NCI-H2107 treated with DMSO at 0.1 percent for 48 hours (cell line): ENCODE results near the gene JAG2.

Experiments
- DNase-seq: peaks from one replicate; lab custom pipeline; 2025; ENCODE audit not compliant: unreplicated experiment; lab: John Stamatoyannopoulos, UW

JAG2 gene

DNA sequence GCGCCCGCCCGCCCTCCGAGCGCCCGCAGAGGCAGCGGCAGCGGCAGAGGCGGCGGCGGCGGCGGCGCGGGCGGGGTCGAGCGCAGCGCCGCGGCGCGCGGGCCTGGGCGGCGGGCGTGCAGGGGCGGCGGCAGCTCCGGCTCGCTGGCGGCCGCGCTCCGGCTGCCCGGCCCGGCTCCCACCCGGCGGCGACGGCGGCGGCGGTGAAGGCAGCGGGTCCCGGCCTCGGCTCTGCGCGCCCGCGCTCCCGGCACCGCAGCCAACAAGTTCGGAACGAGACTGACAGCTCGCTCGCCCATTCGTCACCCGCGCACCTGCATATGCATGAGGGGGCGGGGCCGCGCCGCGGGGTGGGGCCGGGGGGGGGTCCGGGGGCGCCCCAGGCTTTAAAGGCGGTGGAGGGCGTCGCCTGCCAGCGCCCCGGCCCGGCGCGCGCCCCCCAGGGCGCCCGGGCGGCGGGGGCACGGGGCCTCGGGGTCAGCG lies at the start of gene JAG2:
Gene JAG2 (minus strand): TSS at position 281 of the 483 bp plus-strand sequence. CDS start 356 bp downstream, outside the sequence.
- peak; percentile 43 for DNase-seq

DNA sequence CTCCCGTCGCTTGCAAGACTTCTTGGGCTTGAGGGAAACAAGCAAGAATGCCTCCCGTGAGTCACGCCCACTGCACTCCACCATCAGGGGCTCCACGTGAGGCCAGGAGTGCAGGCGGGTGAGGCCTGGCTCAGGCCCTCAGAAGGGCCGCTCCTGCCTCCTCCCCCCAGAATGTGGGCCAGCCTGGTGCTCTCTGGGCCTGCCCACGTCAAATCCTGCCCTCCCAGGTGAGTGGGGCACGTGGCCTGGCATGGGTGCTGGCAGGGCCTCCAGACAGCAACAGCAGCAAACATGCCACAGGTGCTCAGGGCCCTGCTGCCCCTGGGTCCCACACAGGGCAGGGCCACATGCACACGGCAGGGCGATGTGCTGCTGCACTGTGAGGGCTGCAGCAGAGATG lies 49.2 kb upstream of the JAG2 start:
- no peak for DNase-seq

DNA sequence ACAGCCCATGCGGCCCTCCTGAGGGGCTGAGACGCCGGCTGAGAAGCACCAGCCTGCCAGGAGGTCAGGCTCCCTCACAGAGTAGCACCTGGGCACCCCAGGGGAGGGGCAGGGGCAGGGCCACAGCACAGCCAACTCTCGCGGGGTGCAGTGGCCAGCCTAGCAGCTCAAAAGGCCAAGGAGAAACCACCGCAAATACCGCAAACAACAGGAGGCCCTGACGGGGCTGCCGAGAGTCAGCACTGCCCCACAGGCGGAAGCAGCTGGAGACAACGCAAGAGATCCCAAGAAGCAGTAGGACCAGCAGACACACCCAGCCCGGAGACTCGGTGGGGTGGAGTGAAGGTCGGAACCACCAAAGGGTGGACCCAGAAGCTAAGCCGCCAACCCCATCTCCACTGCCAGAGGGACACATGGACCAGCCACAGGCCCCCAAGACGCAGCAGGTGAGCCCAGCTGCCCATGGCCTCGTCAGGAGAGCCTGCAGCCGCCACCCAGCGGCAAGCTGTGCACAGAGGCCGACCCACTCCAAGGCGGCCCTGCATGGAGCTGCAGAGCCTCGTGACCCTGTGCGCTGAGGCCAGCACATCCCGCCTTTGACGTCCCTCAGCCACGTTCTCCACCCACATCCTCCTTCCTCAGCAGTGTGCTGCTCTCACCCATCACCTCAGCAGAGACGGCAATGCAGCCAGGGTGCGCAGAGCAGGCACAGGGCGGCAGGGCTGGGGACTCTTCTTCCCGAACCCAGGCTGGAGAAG lies 48.1 kb upstream of the JAG2 start:
- DNase-seq = no peak

DNA sequence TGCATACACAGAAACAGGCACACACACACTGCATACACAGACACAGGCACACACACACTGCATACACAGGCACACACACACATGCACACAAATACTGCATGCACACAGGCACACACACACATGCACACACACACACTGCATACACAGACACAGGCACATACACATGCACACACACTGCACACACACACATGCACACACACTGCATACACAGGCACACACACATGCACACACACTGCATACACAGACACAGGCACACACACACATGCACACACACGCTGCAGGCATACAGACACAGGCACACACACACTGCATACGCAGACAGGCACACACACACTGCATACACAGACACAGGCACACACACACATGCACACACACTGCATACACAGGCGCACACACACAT lies 47.0 kb upstream of the JAG2 start:
- no peak for DNase-seq

DNA sequence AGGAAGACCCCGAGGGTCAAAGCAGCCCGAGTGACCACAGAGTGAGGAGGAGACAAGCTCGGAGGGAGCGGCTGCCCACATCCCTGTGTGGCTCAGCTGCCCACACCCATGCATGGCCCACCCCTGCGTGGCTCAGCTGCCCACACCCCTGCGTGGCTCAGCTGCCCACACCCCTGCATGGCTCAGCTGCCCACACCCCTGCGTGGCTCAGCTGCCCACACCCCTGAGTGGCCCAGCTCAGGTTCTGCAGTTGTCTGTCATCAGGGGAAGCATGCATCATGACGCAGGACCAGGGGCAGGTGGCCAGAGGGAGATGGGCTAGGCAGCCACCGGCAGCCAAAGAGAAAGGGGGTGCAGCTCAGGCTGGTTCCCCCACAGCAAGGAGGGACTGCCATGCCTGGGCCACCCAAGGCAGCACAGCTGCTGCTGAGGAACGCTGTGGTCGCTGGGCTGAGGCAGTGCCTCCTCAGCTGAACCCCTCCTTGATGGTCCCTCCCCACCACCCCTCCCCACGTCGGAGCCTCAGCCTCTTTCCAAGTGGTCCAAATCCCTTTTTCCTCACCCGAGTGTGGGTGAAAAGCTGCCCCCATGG lies 45.8 kb upstream of the JAG2 start:
- DNase-seq = no peak

DNA sequence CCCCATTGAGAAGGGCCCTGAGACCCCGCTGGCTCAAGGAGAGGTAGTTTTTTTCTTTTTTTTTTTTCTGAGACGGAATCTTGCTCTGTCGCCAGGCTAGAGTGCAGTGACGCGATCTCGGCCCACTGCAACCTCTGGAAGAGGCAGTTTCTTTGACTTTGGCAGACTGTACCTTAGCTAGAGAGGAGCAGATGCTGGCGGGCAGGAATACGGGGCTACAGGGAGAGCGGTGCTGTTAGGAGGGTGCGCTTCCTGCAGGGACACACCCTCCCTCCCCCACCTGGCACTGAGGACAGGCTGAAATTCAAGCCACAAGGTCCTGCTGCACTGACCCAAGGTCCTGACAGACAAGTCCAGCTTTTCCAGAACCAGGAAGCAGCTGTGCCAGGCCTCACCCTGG lies 44.8 kb upstream of the JAG2 start:
- peak; percentile 65 for DNase-seq

DNA sequence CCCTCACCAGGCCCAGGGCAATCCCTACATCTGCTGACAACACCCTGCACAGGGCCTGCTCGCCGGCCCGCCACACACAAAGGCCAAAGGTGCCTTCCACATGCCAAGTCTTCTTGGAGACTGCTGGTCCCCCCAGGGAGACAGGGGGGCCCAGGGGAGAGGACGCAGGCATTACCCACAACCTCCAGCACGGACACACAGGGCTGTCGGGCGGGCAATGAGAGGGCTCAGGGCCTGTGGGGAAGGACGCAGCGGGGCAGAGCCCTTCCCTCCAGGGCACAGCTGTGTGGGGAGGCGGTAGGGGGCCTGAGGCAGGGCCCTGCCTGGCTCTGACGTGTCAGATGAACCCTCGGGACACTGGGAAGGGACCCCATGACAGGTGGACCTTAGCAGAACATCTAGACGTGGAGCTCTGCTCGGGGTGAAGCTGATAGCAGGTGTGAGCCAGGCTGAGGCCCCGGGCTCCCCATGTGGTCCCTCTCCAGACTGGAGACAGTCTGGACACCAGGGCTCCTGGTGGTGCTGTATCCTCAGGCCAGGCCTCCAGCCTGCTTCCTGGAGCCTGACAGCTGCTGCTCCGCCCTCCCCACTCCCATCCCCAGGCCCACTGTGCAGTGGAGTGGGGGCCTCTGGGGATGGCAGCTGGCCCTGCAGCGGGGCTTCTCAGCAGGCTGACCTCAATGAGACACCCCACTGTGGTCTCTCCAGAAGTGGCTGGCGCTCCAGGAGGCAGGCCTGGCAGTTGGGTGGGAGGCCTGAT lies 44.1 kb upstream of the JAG2 start:
- DNase-seq = peak; percentile 65

DNA sequence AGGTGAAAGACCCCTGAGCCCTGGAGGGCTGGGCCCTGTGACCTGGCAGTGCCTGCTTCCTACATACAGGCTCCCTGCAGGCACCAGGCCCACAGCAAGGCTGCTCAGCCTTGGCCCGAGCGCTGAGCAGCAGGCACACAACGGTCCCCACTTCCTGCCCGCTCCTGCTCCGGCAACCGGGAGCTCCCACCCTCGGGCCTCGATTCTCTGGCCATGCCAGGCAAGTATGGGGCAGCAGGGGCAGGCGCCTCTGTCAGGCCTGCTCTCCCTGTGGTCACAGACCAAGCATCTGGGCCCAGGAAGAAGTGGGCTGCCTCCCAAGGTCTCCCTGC lies 43.1 kb upstream of the JAG2 start:
- no peak for DNase-seq

DNA sequence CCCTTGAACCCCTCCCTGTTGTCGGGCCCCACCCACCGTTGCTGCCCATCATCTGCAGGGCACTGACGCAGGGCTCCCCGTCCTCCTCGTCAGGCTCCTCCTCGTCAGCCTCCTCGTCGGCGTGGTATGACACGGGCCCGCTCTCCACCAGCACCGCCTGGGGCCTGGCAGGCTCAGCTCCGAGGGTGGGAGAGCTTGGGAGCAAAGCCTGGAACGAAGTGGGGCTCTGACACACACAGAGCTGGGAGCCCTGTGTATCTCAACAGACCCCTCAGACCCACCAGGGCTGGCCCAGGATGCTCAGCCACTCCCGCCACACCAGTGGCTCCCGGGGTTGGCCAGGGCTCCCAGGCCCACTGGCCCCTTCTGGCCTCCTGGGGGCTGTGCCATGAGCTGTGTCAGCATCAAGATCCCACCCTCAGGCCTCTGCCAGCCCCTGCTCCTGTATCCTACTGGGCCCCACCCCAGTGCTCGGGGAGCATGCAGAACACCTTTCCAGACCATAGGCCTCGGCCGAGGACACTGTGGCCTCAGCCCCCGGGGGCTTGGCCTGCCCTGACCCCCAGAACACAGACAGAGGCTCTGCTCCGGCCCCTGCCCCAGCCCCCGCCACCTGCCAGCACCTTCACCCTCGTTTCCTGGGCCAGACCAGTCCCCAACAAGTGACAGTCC lies 42.6 kb upstream of the JAG2 start:
- DNase-seq = no peak

DNA sequence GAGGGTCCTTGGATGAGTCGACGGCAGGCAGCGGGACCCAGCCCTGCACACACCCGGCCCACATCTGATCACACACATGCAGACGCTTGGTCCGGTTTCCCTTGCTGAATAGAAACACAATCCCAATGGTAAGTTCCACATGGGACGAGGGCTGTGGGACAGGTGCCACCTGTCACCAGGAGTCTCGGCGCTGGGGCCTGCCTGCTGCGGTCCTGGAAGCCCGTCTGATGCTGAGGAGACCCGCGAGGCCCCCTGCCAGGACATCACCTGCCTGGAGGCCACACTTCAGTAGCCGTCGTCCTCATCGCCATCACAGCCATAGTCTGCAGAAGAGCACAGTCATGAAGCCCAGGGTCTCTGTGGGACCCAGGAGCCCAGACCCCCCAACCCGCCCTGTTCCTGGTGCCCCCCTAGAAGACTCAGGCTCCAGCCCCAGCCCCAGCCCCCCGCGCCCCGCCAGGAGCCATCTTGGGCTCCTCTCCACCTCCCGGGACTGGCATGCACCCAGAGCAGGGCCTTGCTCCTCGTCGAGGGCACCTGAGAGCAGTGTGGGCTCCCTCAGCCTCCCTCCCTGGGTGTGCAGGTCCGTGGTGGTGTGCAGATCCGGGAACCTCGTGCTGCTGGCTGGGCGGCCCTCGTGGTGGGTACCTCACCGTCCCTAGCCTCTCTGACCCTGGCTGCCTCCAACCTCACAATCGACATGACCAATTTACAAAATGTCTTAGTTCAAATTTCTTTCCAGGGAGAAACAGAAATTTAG lies 41.9 kb upstream of the JAG2 start:
- no peak for DNase-seq

DNA sequence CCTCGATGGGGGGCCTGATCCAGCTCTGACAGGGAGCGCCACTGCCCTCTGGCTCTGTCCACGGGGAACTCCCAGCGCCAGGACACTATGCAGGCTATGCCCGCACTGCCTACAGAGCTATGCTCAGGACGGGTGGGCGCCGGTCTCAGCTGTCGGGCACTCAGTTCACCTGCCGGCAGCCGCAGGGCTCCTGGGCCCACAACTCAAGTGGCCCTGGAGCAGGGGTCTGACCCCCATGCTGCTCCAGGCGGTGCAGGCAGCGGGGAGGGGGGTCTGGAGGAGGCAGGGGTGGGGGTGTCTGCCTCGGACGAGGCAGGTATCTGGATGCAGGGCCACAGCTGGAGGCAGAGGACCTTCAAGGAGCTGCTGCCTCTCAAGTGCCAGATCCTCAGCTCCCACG lies 41.1 kb upstream of the JAG2 start:
- no peak for DNase-seq

DNA sequence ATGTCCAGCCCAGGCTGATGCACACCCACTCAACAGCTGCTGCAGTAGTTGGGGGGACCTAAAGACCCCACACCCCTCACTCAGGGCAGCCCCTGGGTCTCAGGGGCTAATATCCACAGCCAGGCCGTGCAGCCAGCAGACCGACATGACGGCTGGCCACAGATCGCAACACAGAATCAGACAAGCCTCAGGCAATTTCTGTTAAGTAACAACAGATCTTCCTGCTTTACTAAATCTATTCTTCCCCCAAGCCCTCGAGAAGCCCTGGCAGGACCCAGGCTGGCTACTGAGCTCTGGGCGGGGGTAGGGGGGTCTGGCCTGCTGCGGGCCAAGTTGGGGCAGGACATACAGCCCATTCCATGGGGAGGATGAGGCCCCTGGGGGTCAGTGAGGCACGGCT lies 40.5 kb upstream of the JAG2 start:
- DNase-seq = no peak

DNA sequence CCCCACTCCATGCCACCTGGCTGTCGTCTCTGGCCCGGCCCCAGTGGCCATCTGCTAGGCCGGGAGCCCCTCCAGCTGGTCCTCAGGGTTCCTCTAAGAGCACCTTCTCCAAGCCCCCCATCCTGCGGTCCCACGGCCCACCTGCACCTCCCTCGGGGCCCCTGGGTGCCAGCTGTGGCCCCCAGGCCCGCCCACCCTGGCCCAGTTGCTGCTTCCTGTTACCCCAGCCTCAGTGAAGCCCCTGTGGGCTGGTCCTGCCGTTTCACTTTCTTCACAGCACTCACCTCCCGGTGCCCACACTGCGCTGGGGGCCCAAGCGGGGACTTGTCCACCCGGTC lies 40.1 kb upstream of the JAG2 start:
- no peak for DNase-seq

DNA sequence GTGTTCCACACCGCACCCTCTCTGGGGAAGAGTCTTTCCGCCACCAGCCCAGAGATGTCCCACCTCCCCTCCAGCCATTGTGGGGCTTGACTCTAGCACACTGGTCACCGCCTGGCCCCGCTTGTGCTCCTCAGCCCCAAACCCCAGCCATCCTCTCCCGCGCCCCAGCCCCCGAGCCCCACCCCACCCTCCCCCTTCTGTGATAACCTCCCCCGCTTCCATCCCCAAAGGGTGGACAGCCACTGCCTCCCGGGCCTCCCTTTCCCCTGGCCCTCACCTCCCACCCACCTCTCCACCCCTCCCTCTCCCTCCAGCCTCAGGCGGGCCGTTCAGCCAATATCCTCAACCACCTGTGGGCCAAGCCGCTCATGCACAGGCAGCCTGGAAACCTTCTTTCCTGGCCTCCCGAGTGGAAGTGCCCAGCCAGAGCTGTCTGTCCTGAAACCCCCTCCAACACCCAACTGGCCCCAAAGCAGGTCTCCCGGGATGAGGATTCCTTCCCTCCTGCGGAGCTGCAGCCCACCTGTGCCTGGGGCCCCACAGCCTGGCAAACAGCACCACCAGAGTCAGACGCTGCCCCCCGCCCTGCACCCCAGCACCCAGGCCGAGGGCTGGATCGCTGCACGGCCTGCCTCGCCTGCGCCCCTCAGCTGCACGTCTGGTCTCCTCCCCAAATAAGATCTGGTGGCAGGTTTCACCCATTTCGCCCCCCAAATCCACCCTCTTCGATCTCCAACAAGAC lies 39.6 kb upstream of the JAG2 start:
- no peak for DNase-seq

DNA sequence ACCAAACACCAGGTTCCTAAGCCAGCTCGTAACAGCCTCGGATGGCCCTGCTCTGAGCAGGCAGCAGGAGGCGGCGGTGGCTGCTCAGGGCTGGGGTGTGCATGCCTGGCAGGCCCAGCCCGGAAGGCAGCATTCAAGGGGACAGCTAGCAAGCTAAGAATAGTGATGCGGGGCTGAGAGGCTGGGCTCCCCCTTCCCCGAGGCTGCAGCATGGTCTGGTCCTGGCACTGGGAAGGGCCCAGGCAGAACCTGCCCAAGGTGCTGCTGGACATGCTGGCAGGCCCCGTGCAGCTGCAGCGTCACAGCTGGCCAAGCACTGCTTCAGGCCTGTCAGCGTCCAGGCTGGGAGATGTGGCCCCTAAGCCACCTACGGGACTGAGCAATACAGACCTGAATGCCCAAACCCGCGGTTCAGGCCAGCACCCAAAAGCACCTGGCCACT lies 38.9 kb upstream of the JAG2 start:
- no peak for DNase-seq

DNA sequence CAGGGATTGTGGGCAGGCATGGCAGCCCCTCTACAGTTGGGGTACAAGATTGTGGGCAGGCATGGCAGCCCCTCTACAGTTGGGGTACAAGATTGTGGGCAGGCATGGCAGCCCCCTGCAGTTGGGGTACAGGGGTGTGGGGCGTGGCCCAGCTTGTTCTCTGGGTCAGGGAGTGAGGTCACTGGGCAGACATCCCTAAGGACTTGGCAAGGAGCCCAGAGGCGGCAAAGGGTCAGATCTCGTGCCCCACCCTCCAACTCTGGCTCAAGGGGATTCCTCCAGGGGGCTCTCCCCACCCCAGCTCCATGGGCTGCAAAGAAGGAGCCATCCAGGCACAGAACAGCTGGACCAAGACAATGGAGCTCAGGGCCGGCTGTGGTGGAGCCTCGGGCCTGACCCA lies 38.3 kb upstream of the JAG2 start:
- no peak for DNase-seq

DNA sequence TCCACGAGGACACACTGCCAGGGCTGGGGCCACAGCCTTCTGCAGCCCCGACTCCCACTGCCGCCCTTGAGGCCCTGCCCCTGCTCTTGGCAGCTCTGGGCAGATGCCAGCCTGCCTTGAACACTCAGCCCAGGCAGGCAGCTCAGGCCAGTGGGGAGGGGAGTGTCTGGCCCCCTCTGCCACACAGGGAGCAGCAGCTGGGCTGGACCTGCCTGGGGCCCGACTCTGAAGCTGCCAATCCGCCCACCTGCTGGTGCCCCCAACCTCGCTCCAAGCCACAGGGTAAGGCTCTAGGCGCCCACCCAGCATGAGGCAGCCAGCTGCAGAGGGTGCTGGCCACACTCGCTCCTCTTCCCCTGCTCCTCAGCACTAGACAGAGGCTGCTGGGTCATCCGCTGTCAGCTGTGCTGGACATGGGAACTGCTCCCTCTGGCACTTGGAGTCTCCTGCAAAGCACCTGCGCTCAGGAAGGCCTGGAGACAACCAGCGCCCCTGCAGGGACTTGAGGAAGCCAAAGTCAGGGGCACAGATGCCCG lies 37.2 kb upstream of the JAG2 start:
- no peak for DNase-seq

DNA sequence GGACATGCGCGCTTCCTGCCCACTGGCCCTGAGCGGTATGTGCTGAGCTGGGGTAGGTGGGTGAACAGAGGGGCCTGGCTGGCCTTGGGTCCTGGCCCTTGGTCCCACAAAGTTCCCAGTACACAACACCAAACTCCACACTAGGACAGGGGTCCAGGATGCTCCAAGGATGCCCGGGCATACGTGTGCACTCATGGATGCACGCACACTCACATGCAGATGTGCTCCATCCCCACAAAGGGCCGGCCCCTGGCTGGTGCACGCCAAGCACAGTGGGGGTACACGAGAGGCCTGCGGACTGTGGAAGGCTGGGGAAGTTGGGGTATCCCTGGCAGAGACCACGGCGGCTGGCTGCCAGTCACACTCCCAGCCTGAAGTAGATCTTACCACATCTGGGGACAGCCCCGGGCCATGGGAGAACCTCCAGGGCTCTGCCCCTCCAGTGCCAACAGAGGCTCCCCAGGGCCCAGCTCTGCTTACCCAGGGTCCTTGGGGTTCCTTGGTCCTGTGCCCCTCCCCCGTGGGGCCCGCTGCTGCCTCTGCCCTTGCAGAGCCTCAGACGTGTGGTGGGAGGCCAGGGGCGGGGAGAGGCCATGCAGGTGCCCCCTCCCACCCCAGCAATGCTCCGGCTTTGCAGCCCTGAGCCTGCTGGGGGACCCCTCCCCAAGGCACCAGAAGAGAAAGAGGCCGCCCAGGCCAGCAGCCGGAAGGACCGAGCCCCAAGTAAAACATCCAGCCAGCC lies 36.5 kb upstream of the JAG2 start:
- no peak for DNase-seq

DNA sequence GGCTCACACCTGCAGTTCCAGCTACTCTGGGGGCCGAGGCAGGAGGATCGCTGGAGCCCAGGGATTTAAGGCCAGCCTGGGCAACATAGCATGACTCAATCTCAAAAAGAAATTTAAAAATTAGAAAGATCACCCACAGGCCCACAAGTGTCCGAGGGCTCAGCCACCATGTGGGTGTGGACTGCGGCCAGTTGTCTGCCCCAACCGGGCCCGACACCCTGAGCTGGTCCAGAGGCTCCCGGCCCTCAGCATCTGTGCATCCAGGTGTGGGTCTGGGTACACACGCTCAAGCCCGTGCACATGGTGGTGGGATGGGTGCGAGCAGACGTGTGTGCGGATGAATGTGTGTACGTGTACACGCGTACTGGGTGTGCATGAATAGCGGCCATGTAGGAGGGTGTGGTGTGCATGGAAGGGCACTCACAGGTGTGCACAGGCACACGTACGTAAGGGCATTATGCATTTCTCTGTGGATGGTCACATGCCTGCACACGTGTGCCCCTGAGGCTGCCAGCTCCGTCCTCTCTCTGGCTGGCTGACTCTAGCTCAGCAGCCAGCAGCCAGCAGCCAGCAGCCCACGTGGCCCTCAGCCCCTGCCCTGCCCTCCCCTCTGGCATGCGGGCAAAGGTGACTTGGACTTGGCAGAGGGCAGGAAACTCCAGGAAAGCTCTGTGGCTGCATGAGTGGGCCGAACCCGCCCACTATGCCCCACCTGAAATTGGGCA lies 35.8 kb upstream of the JAG2 start:
- DNase-seq = no peak
